Neuronal stem cell (in vitro differentiated cells): ENCODE measurements around the gene MYB.

Experiments
- DNase-seq: peaks from one replicate; pipeline ENCODE4 v3.0.0-alpha.2; 2013; ENCODE audit warnings: low spot score
- H2AFZ ChIP-seq: one replicate; pipeline ENCODE4 v1.6.1; 2013; ENCODE audit warnings: mild to moderate bottlenecking, low read length, inconsistent platforms
- H2AK5ac ChIP-seq: 2 replicates; pipeline ENCODE4 v1.6.1; 2013; ENCODE audit warnings: low read depth, mild to moderate bottlenecking, inconsistent platforms, low read length, moderate library complexity, mixed read lengths
- H2BK120ac ChIP-seq: 2 replicates; pipeline ENCODE4 v1.6.1; 2013; ENCODE audit warnings: low read depth, mild to moderate bottlenecking, inconsistent platforms, low read length, moderate library complexity, mixed read lengths
- H2BK12ac ChIP-seq: one replicate; pipeline ENCODE4 v1.6.1; 2013; ENCODE audit warnings: low read length, inconsistent platforms
- H2BK15ac ChIP-seq: 2 replicates; pipeline ENCODE4 v1.6.1; 2013; ENCODE audit warnings: mild to moderate bottlenecking, low read length, inconsistent platforms, mixed read lengths
- H2BK5ac ChIP-seq: one replicate; pipeline ENCODE4 v1.6.1; 2013; ENCODE audit warnings: inconsistent platforms, mild to moderate bottlenecking, low read length, moderate library complexity
- H3K14ac ChIP-seq: one replicate; pipeline ENCODE4 v1.6.1; 2013; ENCODE audit warnings: low read length, inconsistent platforms
- H3K18ac ChIP-seq: 2 replicates; pipeline ENCODE4 v1.6.1; 2013; ENCODE audit warnings: low read length, inconsistent platforms
- H3K23ac ChIP-seq: 2 replicates; pipeline ENCODE4 v1.6.1; 2013; ENCODE audit warnings: low read depth, mild to moderate bottlenecking, mixed read lengths, low read length, inconsistent platforms; ENCODE audit not compliant: poor library complexity
- H3K27ac ChIP-seq: replicated peaks from 3 replicates; pipeline ENCODE4 v1.5.1; 2013; ENCODE audit warnings: low read length, inconsistent platforms
- H3K27me3 ChIP-seq, 3 experiments: 2 replicates each; pipeline ENCODE4 v1.6.1; 2013; ENCODE audit warnings: low read length in 3 of 3, mild to moderate bottlenecking in 2 of 3, inconsistent platforms in 1 of 3, low read depth in 1 of 3, mixed read lengths in 1 of 3, moderate library complexity in 1 of 3; ENCODE audit not compliant: control insufficient read depth in 3 of 3, insufficient read depth in 3 of 3
- H3K36me3 ChIP-seq, 2 donors: replicated peaks in 1 of 2; 2 replicates each; pipeline ENCODE4 v1.6.1; 2013; ENCODE audit warnings: low read length in 2 of 2; ENCODE audit not compliant: control insufficient read depth in 2 of 2, insufficient read depth in 2 of 2
- H3K4ac ChIP-seq: 2 replicates; pipeline ENCODE4 v1.6.1; 2013; ENCODE audit warnings: inconsistent platforms, mild to moderate bottlenecking, low read length, moderate library complexity
- H3K4me1 ChIP-seq, 2 donors: 1 replicate in 1 of 2; 2 replicates in 1 of 2; pipeline ENCODE4 v1.6.1; 2013; ENCODE audit warnings: low read length in 2 of 2, low read depth in 1 of 2; ENCODE audit not compliant: control insufficient read depth in 2 of 2, insufficient read depth in 1 of 2
- H3K4me2 ChIP-seq: one replicate; pipeline ENCODE4 v1.6.1; 2013; ENCODE audit warnings: mild to moderate bottlenecking, low read length, inconsistent platforms; ENCODE audit not compliant: insufficient read depth, poor library complexity, severe bottlenecking
- H3K4me3 ChIP-seq, 2 donors: 2 replicates each; pipeline ENCODE4 v1.5.1; 2013; ENCODE audit warnings: low read length in 2 of 2, mild to moderate bottlenecking in 2 of 2, inconsistent platforms in 1 of 2, moderate library complexity in 1 of 2
- H3K79me1 ChIP-seq: one replicate; pipeline ENCODE4 v1.6.1; 2013; ENCODE audit warnings: low read depth, mild to moderate bottlenecking, inconsistent platforms, low read length, moderate library complexity
- H3K9ac ChIP-seq: one replicate; pipeline ENCODE4 v1.6.1; 2013; ENCODE audit warnings: mild to moderate bottlenecking, low read depth, low read length, inconsistent platforms; ENCODE audit not compliant: poor library complexity
- H3K9me3 ChIP-seq, 2 donors: replicated peaks in 1 of 2; 2 replicates each; pipeline versions ENCODE3 to v1.6.1; 2013; ENCODE audit warnings: low read length in 2 of 2, mild to moderate bottlenecking in 2 of 2, inconsistent platforms in 1 of 2, low read depth in 1 of 2, mixed read lengths in 1 of 2, moderate library complexity in 1 of 2; ENCODE audit not compliant: control insufficient read depth in 2 of 2, insufficient read depth in 1 of 2
- H4K8ac ChIP-seq: one replicate; pipeline ENCODE4 v1.6.1; 2013; ENCODE audit warnings: low read depth, mild to moderate bottlenecking, inconsistent platforms, low read length, moderate library complexity
- H4K91ac ChIP-seq: one replicate; pipeline ENCODE4 v1.6.1; 2013; ENCODE audit warnings: low read length, low read depth, mild to moderate bottlenecking, inconsistent platforms; ENCODE audit not compliant: poor library complexity
- WGBS, 2 donors: extraction: QIAGEN DNeasy Blood & Tissue Kit; methylation state at CpG; one replicate each; pipeline ENCODE4 v1.1.7; 2013; ENCODE audit warnings: missing lambda C conversion rate in 2 of 2, mixed read lengths in 1 of 2; ENCODE audit not compliant: insufficient read length in 2 of 2, insufficient replicate concordance in 1 of 2; ENCODE audit errors: extremely low coverage in 2 of 2; 5-methylcytosine and 5-hydroxymethylcytosine counted together

The MYB gene

DNA sequence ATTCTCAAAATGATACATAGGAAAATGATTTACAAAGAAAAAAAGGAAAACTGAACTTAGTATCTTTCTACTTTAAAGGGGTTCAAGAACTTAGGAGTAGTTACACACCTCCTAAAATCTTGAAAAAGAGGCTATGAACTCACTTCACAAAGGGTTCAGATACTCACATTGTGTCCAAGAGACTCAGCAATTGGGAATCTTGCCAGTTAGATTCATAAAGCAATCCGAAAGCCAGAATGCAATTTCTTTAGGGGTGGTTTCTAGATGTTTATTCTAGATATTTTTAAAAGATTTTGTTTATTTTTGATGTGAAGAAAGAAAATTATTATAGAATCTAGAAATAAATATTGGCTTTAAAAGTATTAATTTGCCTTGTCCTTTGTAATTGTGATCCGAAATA lies 1.7 kb upstream of the MYB start:
- no peak overlapping the region for H3K27ac ChIP-seq
- no peak overlapping the region for H2BK120ac ChIP-seq
- peaks cover 6 to 63% (median 23%) of the 10 kb centered on the region in 3 experiments for H3K27me3 ChIP-seq
- no peak overlapping the region for H2BK15ac ChIP-seq
- no peak overlapping the region for H4K8ac ChIP-seq
- WGBS, 2 donors, result no CpG with 5 or more reads among the region's 2 CpGs
- no peak overlapping the region for H3K9ac ChIP-seq
- no peaks in the 10 kb centered on the region for H3K79me1 ChIP-seq
- H2AFZ ChIP-seq, result no peak overlapping the region
- H2BK12ac ChIP-seq, result no peak overlapping the region
- H3K9me3 ChIP-seq, result peaks cover 0 to 2% of the 10 kb centered on the region in 2 donors
- H3K14ac ChIP-seq, result no peak overlapping the region
- no peak overlapping the region for H3K4me2 ChIP-seq
- no peaks in the 10 kb centered on the region for H3K36me3 ChIP-seq
- no peak for DNase-seq
- H3K4ac ChIP-seq, result no peak overlapping the region
- peaks cover 7 to 8% of the 10 kb centered on the region in 2 donors for H3K4me1 ChIP-seq
- H4K91ac ChIP-seq, result no peak overlapping the region
- H2BK5ac ChIP-seq, result no peak overlapping the region
- H2AK5ac ChIP-seq, result no peak overlapping the region
- H3K4me3 ChIP-seq, result no peak overlapping the region
- no peak overlapping the region for H3K18ac ChIP-seq
- H3K23ac ChIP-seq, result no peak overlapping the region

DNA sequence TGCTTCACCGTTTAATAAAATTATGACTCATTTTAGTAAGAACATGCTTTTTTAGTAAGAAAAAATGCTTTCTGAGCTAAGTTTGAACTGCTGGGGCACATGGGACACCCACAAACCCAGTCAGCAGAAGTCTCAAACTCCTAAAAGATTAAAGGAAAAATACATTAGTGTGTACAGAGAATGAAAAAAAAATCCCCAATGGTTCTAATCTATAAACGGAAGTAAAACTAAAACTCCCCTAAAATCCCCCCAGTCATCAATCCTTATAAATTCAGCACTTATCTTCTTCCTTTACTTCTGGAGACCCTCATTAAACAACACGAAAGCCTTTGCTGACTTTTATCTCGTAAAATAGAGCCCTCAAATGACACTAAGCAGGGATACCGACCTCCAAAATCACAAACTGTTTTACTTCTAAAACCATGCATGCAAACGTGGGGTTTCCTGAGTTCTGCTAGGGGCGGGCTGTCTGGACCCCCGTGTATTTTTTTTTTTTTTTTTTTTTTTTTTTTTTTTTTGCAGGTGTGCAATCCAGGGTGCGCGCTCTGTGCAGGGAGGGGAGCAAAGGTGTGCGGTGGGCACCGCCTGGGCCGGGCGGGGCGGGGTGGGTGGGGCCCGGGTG lies 1.1 kb upstream of the MYB start:
- no peak overlapping the region for H3K9ac ChIP-seq
- H2BK12ac ChIP-seq, result no peak overlapping the region
- H3K23ac ChIP-seq, result no peak overlapping the region
- no peak overlapping the region for H2BK15ac ChIP-seq
- WGBS, 2 donors, result no CpG with 5 or more reads among the region's 16 CpGs
- H3K27ac ChIP-seq, result no peak overlapping the region
- no peak overlapping the region for H3K18ac ChIP-seq
- H3K4ac ChIP-seq, result no peak overlapping the region
- no peak overlapping the region for H3K14ac ChIP-seq
- no peak overlapping the region for H4K91ac ChIP-seq
- H3K4me1 ChIP-seq, result peaks cover 7 to 8% of the 10 kb centered on the region in 2 donors
- H3K36me3 ChIP-seq, result no peaks in the 10 kb centered on the region
- no peak overlapping the region for H2BK120ac ChIP-seq
- H2AFZ ChIP-seq, result peak overlapping the region; percentile 67
- peak; percentile 2 for DNase-seq
- peak overlapping the region in 1 of 2 donors; percentile 70 for H3K4me3 ChIP-seq
- H3K27me3 ChIP-seq, result peaks cover 6 to 63% (median 23%) of the 10 kb centered on the region in 3 experiments
- peaks cover 0 to 2% of the 10 kb centered on the region in 2 donors for H3K9me3 ChIP-seq
- H3K4me2 ChIP-seq, result peak overlapping the region; percentile 97
- H2BK5ac ChIP-seq, result no peak overlapping the region
- no peak overlapping the region for H4K8ac ChIP-seq
- no peak overlapping the region for H2AK5ac ChIP-seq
- no peaks in the 10 kb centered on the region for H3K79me1 ChIP-seq

DNA sequence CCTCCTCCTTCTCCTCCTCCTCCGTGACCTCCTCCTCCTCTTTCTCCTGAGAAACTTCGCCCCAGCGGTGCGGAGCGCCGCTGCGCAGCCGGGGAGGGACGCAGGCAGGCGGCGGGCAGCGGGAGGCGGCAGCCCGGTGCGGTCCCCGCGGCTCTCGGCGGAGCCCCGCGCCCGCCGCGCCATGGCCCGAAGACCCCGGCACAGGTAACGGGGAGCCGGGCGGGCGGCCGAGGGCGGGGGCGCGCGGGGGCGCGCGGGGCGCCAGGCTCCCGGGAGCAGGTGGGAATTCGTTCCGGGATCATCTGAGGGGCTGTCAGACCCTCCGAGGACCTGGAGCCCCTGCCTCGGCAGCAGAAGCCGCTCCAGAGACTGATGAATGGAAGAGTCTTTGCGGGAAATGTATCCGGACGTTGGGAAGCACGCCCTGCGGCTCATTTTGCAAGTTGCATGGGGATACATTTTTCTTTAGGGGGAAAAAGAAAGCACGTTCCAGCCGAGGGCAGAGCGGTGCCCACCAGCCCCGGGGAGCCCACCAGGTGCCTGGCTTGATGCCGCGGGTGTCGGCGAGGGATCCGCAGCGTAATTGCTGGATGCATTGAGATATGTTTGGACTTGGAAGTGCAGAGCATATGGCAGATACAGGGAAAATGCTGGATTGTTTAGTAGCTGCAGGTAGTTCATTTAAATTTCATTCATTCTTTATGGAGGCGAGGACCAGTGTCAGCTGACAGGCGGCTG lies 394 bp downstream of the MYB start:
- no peaks in the 10 kb centered on the region for H3K79me1 ChIP-seq
- no CpG with 5 or more reads among the region's 62 CpGs for WGBS, 2 donors
- no peak overlapping the region for H2BK5ac ChIP-seq
- H3K4me3 ChIP-seq, result peak overlapping the region; percentile 70 to 84
- no peak overlapping the region for H3K23ac ChIP-seq
- peaks cover 7 to 8% of the 10 kb centered on the region in 2 donors for H3K4me1 ChIP-seq
- peak overlapping the region; percentile 35 for H3K9ac ChIP-seq
- H3K4me2 ChIP-seq, result peak overlapping the region; percentile 97
- no peak overlapping the region for H4K91ac ChIP-seq
- H3K36me3 ChIP-seq, result peaks cover 0 to 6% of the 10 kb centered on the region in 2 donors
- no peak overlapping the region for H2AK5ac ChIP-seq
- H2BK15ac ChIP-seq, result no peak overlapping the region
- peak overlapping the region; percentile 92 for H2AFZ ChIP-seq
- H3K27me3 ChIP-seq, result peaks cover 6 to 60% (median 23%) of the 10 kb centered on the region in 3 experiments
- H3K9me3 ChIP-seq, result peaks cover 0 to 2% of the 10 kb centered on the region in 2 donors
- H2BK12ac ChIP-seq, result no peak overlapping the region
- peak overlapping the region; percentile 84 for H3K18ac ChIP-seq
- no peak overlapping the region for H3K14ac ChIP-seq
- DNase-seq, result peak; percentile 21
- no peak overlapping the region for H2BK120ac ChIP-seq
- no peak overlapping the region for H4K8ac ChIP-seq
- H3K27ac ChIP-seq, result peak overlapping the region; percentile 33
- H3K4ac ChIP-seq, result no peak overlapping the region
